NAMALWA (cell line): ENCODE measurements around the gene TRERF1.

Source experiments
- DNase-seq: peaks from one replicate; pipeline ENCODE4 v3.0.0-alpha.2; 2015; ENCODE audit warnings: low spot score

Gene TRERF1

GRCh38 chr6:42394151-42394550 is 57.6 kb downstream of the TRERF1 start:
- no peak for DNase-seq

DNA sequence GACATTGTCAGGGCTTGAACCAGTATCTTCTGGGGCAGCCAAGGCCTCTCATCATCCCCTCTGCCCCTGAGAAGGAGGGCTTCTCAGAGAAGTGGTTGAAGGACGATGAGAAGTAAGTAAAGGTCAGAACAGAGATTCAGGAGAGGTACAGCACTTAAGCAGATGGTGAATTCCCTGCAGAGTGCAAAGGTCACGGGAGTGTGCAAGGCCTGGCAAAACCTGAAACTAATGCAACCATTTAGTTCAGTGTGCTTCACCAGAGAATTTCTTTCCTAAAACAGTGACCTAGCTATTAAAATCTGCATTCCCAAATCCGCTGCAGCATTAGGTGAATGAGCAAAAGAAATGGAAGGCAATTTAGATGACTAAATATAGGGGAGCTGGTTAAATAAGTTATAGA is 58.4 kb downstream of the TRERF1 start:
- no peak for DNase-seq

DNA sequence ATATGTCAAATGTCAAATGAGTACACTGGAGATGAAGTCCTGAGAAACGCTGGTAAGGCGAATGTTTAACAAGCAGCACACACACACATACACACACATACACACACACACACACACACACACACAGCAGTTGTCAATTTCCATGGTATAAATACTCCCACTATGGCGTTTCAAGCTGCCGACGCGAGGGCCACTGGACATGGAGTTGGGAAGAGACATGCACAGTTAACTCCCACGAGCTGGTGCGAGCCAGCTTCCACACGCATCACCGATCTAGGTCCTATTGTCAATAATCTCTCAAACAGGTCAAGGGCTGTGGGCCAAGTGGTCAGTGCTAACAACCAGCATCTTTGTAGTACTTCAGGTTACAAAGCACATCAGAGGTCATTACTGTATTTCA is 58.9 kb downstream of the TRERF1 start:
- no peak for DNase-seq

DNA sequence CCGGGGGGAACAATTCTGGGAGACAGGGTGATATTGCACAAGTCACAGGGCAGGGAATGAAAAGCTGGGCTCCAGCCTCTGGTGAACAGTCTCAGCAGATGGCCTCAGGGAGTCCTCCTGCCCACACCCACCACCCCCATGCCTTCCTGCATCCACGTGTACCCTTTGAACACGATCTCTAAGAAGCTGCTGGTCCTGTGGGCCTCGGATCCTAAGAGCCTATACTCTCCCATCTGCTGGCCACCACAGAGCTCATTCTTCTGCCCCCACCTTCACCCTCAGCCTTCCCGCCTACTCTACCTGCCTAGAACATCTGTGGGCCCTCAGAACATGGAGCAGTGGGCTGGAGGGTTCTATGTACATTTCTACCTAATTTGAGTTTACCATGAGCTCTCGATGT is 60.3 kb downstream of the TRERF1 start:
- no peak for DNase-seq

DNA sequence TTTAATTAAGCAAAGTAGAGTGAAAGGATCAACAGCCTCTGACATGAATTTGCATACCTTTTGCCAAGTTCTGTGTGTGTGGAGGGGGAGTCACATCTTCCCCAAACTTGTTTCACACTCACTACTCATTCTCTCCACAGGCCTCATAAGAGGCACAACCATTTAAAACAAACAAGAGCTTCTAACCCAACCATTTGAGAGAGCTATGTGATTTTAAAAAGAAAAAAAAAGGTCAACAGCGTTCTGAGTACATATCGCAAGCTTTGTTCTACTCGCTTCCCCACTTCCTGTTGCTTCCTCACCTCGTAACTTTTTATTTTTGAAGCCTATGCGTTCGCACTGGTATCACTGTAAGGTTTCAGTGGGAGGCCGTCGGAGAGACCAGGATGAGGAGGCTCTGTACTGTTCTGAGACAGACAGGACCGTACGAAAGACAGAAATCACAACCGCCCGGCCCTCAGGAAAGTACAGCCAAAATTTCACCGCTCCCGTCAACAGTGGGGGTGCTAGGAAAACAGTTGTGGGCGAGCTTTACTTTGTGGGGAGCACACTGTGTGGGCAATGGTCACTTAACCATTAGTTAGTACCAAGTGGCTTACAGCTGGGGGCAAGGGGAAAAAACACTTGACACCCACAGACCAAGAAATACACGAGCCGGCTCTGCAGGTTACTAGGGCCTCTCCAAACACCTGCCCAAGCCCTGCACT is 61.3 kb downstream of the TRERF1 start:
- DNase-seq: peak; percentile 12

- no peak for DNase-seq
Observed at GRCh38 chr6:42389736-42390135, 62.0 kb downstream of the TRERF1 start.

DNA sequence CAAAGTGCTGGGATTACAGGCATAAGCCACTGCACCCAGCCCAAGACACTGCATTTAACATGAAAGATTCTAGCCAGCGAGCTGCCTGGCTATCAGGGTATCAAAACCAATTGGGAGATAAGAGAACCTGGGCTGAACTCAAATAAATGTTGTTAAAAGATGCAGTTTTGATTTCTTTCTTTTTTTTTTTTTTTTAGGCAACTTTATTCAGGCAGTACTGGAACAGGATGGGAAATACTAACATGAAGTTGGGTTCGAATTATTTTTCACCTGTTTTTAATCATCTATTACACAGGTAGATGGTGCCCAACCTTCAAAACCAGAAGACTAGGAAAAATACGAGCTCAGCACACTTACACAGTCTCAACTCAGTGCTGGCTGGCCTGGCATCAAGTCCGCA is 63.7 kb downstream of the TRERF1 start:
- DNase-seq: no peak

GRCh38 chr6:42387336-42387735 is 64.4 kb downstream of the TRERF1 start:
- no peak for DNase-seq

- no peak for DNase-seq
Observed at GRCh38 chr6:42385339-42385738, 66.4 kb downstream of the TRERF1 start.

DNA sequence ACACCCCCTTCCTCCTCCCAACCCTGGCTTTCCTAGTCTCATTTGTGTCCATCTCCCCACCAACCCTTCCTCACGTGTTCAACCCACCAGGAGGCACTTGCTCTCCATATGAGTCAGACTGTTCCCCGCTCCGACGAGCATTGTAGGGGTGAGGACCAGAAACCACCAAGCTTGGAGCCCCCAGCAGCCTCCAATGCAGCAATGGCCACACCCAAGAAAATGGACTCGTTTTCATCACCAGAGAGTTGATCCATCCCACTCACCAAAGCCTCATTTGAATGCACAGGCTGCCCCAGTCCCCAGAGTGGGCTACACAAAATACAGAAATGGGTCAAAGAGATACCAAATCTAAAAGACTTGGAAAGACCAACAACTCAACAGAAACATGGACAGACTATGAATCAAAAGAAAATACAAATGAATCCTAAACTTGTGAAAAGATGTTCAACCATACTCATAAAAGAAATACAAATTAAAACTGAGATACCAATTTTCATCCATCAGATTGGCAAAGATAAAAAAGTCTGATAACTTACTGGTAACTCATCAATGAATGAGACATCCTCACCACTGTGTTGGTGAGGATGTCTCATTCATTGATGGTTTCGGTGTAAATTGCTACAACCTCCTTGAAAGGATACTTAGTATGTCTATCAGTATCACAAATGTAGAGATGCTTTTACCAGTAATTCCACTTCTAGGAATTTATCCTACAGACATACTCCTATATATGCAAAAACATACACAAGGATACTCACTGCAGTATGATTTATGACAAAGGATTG is 68.1 kb downstream of the TRERF1 start:
- no peak for DNase-seq

DNA sequence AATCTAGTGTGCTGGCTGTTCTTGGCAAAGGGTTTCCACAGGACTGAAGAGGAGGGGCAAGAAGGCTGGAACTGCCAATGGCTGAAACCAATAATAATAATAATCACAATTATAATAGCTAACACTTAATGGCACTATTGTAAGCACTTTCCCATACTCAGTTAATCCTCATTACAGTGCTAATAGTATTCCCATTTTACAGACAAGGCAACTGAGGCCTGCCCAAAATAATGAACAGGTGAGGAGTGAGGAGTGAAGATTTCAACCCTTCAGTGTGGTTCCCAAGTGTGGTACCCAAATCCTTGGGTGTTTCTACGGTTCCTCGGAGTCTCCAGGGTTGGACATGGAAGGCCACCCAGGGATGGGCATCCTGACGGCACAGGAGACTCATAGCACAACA is 69.9 kb downstream of the TRERF1 start:
- DNase-seq: no peak

DNA sequence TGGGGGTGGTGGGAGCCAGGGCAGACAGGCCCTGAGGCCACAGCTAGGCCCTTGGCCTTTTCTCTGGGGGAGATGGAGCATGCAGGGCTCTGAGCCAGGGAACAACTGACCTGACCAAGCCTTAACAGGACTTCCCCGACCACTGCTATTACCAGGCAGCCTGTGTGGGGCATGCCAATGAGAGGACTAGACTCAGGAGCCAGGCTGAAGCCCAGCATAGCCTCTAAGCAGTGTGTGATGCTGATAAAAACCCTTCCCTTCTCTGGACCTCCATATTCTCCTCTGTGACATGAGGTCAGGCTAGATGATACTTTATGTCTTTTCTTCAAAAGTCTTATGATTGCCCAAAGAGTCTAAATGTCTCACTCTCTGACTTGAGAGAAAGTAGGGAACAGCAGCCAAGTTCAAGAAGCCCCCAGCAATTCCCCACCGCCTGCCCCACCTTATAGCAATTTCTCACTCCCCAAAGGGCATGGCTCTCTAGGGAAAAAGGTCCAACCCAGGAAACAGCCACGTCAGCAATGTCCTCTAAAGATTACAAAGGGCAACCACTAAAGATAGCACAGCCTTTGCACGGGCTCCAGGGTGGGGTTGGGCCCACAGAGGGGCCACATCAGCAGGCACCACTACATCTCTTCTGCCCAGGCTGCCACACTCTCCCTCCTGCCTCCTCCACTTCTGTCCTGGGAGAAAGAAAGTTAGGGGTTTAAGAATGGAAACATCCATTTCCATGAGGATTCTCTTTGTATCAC is 71.3 kb downstream of the TRERF1 start:
- DNase-seq: no peak

DNA sequence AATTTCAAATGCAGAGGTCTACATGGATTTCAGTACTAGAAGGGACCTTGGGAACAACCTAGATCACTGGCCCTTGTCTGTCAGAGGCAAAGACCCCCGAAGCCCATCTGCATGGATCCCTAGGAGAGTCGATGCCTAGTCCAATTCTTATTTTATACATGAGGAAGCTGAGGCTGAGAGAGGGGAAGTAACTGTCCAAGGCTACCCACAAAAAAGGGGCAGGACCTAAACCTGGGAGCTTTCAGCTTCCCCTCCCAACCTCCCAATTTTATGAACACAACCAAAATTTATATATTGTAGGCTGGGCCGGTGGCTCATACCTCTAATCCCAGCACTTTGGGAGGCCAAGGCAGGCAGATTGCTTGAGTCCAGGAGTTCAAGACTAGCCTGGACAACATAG is 73.2 kb downstream of the TRERF1 start:
- DNase-seq: no peak

DNA sequence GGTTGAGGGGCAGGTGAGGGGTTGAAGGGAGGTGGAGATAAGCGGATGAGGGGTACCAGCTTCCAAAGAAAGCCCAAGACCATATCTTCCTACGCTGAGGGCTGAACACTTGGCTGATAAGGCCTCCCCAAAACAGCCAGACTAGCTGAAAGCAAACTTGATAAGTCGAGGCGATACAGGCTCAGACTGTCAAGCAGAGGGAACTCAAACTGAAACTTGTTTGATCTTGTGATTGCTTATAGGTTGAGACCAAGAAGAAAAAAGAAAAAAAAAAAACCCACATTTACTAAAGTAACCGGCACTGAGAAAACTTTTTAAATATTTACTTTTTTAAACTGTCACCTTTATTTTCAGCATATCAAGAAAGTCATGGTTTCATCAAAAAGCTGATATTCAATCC is 73.6 kb downstream of the TRERF1 start:
- DNase-seq: no peak

DNA sequence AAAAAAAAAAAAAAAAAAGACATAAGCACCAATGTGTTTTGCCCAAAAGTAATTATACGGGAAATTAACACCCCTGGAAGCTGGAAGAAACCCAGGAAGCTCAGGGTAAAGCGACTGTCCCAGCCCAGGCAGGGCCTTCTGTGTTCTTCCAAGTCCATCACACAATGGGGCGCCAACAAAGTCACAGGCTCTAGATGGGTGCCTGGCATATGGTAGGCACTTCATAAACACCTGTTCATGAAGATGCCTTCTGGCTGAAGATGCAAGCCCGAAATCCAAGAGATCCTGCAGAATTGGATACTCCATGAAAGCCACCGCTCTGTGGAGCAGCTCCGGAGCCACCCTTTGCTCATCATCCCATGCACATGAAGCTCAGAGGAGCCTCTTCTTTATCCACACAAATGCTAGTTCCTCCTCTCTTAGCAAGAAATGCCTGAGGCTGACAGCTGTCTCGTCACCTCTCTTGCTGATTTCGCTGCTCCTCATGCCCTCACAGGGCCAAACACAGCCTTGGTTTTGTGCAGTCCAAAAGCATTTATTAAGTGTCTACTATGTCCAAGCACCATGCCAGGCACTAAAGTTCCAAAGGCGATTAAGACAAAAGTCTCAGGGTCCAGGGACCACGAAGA is 76.6 kb downstream of the TRERF1 start:
- no peak for DNase-seq

- DNase-seq: no peak
Observed at GRCh38 chr6:42374018-42374669, 77.6 kb downstream of the TRERF1 start.

- DNase-seq: no peak
Observed at GRCh38 chr6:42372699-42373098, 79.0 kb downstream of the TRERF1 start.

DNA sequence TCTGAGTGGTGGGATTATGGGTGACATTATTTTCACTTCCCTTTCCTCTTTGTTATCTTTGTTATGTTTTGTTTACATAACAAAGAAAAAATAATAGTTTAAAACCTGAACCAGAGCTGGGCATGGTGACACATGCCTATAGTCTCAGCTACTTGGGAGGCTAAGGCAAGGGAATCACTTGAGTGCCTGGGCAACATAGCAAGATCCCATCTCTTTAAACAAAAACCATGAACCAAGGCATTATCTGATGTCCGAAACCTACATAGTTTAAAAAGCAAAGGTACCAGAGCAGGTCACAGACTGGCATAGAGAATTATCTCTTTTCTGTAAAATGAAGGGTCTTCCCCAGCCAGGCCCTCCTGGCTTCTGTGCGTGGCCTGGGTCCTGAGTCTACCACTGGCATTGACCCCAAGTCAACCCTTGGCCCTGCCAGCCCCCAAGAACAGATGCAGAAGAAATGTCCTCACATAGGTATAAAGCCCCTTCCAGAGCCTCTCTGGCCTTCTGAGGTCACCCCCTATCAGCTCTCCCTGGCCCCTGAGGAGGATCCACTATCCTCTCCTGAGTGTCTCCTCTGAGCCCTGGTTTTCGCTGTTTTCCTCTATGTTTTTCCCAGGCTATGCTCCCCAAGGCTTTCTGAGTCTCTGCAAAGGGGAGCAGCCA is 81.3 kb downstream of the TRERF1 start:
- no peak for DNase-seq

- peak; percentile 51 for DNase-seq
Observed at GRCh38 chr6:42369568-42369967, 82.2 kb downstream of the TRERF1 start.

GRCh38 chr6:42368181-42368580 is 83.5 kb downstream of the TRERF1 start:
- DNase-seq: no peak

- DNase-seq: peak; percentile 71
Observed at GRCh38 chr6:42367353-42368011, 84.2 kb downstream of the TRERF1 start.
